UCSD-AML1 (cell line): Measurements from ENCODE around the gene PCNX2.

Source experiments
- DNase-seq: peaks from one replicate; lab custom pipeline; 2025; ENCODE audit not compliant: unreplicated experiment; lab: John Stamatoyannopoulos, UW

The PCNX2 gene

GRCh38 chr1:232987046-232987773 lies 308.3 kb downstream of the PCNX2 start:
- DNase-seq = no peak

GRCh38 chr1:232986527-232986922 lies 309.0 kb downstream of the PCNX2 start:
- no peak for DNase-seq

- no peak for DNase-seq
Observed at GRCh38 chr1:232985882-232986526, 309.5 kb downstream of the PCNX2 start.

- no peak for DNase-seq
Observed at GRCh38 chr1:232984577-232985425, 310.7 kb downstream of the PCNX2 start.

GRCh38 chr1:232983817-232984567 lies 311.5 kb downstream of the PCNX2 start:
- no peak for DNase-seq

- DNase-seq = no peak
Observed at GRCh38 chr1:232983375-232983774, 312.1 kb downstream of the PCNX2 start.

GRCh38 chr1:232982238-232982944 lies 313.1 kb downstream of the PCNX2 start:
- peak; percentile 28 for DNase-seq

- no peak for DNase-seq
Observed at GRCh38 chr1:232980986-232981560, 314.5 kb downstream of the PCNX2 start.

- no peak for DNase-seq
Observed at GRCh38 chr1:232980355-232980978, 315.1 kb downstream of the PCNX2 start.

GRCh38 chr1:232979558-232979957 lies 316.0 kb downstream of the PCNX2 start:
- no peak for DNase-seq

GRCh38 chr1:232978815-232979214 lies 316.7 kb downstream of the PCNX2 start:
- DNase-seq = no peak

GRCh38 chr1:232978091-232978634 lies 317.4 kb downstream of the PCNX2 start:
- DNase-seq = no peak

- no peak for DNase-seq
Observed at GRCh38 chr1:232974971-232975370, 320.6 kb downstream of the PCNX2 start.

GRCh38 chr1:232973652-232974611 lies 321.6 kb downstream of the PCNX2 start:
- DNase-seq = no peak

GRCh38 chr1:232970508-232970907 lies 325.0 kb downstream of the PCNX2 start:
- no peak for DNase-seq

GRCh38 chr1:232969799-232970198 lies 325.7 kb downstream of the PCNX2 start:
- DNase-seq = no peak

GRCh38 chr1:232968965-232969364 lies 326.6 kb downstream of the PCNX2 start:
- peak; percentile 21 for DNase-seq

GRCh38 chr1:232968391-232968790 lies 327.1 kb downstream of the PCNX2 start:
- DNase-seq = no peak
